GM23338 (cell line): Measurements from ENCODE around the gene NDUFS2. TPM values are rescaled to one million over a fixed set of nuclear protein-coding genes. Genes with fewer than 3 reads are reported as not detected.

Experiments used
- ATAC-seq: fragments of 200-7000 bp; cut with Tn5 transposase; 3 replicates; pipeline ENCODE4 v1.9.1; 2020
- DNase-seq: peaks from one replicate; pipeline ENCODE4 v3.0.0-alpha.2; 2015; ENCODE audit warnings: low spot score
- H2AFZ ChIP-seq: fragments of 200-600 bp; sonication (generic); 2 replicates; pipeline ENCODE4 v1.8.0; 2016; ENCODE audit warnings: antibody characterized with exemption, mild to moderate bottlenecking, moderate library complexity
- H3F3A ChIP-seq: fragments of 200-600 bp; sonication (generic); replicated peaks from 2 replicates; pipeline ENCODE4 v1.8.0; 2017; ENCODE audit warnings: antibody characterized with exemption, mixed run types, low read depth
- H3K27ac ChIP-seq: fragments of 200-600 bp; sonication (generic); 2 replicates; pipeline ENCODE4 v1.6.1; 2016; ENCODE audit warnings: low read depth
- H3K27me3 ChIP-seq: fragments of 200-600 bp; sonication (generic); 2 replicates; pipeline ENCODE4 v1.8.0; 2016; ENCODE audit warnings: mild to moderate bottlenecking, mixed run types, moderate library complexity; ENCODE audit not compliant: insufficient read depth
- H3K36me3 ChIP-seq: fragments of 200-600 bp; sonication (generic); 2 replicates; pipeline ENCODE4 v1.8.0; 2016; ENCODE audit warnings: mild to moderate bottlenecking; ENCODE audit not compliant: insufficient read depth
- H3K4me1 ChIP-seq: fragments of 200-600 bp; sonication (generic); 2 replicates; pipeline ENCODE4 v1.8.0; 2016; ENCODE audit warnings: mild to moderate bottlenecking, moderate library complexity; ENCODE audit not compliant: insufficient read depth
- H3K4me2 ChIP-seq: fragments of 200-600 bp; sonication (generic); 2 replicates; pipeline ENCODE4 v1.7.1; 2017; ENCODE audit warnings: mixed run types
- H3K4me3 ChIP-seq: fragments of 200-600 bp; sonication (generic); 2 replicates; pipeline ENCODE4 v1.6.1; 2016; ENCODE audit warnings: mixed run types
- H3K79me2 ChIP-seq: fragments of 200-600 bp; sonication (generic); replicated peaks from 2 replicates; pipeline ENCODE4 v1.8.0; 2017; ENCODE audit warnings: mild to moderate bottlenecking; ENCODE audit not compliant: insufficient read depth
- H3K9me2 ChIP-seq: fragments of 200-600 bp; sonication (generic); 2 replicates; pipeline ENCODE4 v1.8.0; 2017; ENCODE audit not compliant: insufficient read depth
- H4K20me1 ChIP-seq: fragments of 200-600 bp; sonication (generic); replicated peaks from 2 replicates; pipeline ENCODE4 v1.8.0; 2017; ENCODE audit warnings: mild to moderate bottlenecking; ENCODE audit not compliant: insufficient read depth
- H3K27ac Mint-ChIP-seq: 2 replicates; pipeline ENCODE4 v1.8.0; 2020; ENCODE audit warnings: inconsistent platforms, mild to moderate bottlenecking, moderate library complexity, mixed read lengths
- H3K27me3 Mint-ChIP-seq: 3 replicates; pipeline ENCODE4 v1.8.0; 2022; ENCODE audit warnings: low read depth, mild to moderate bottlenecking, moderate library complexity, mixed read lengths, inconsistent platforms; ENCODE audit not compliant: insufficient read depth, poor library complexity
- H3K36me3 Mint-ChIP-seq: 3 replicates; pipeline ENCODE4 v1.8.0; 2021; ENCODE audit warnings: low read depth, mild to moderate bottlenecking, inconsistent platforms, moderate library complexity, mixed read lengths
- H3K4me1 Mint-ChIP-seq: 3 replicates; pipeline ENCODE4 v1.8.0; 2020; ENCODE audit warnings: mild to moderate bottlenecking, inconsistent platforms, mixed read lengths
- H3K4me3 Mint-ChIP-seq: 3 replicates; pipeline ENCODE4 v1.8.0; 2021; ENCODE audit warnings: moderate library complexity, mild to moderate bottlenecking, inconsistent platforms, mixed read lengths
- H3K9me3 Mint-ChIP-seq: 3 replicates; pipeline ENCODE4 v1.8.0; 2020; ENCODE audit warnings: moderate library complexity, mild to moderate bottlenecking, inconsistent platforms, mixed read lengths
- CREB1 ChIP-seq: fragments of 250-450 bp; sonication (Bioruptor Pico); IDR thresholded peaks from 2 replicates; pipeline ENCODE4 v1.5.0; 2020; ENCODE audit warnings: low read depth, mild to moderate bottlenecking, moderate library complexity
- JUNB ChIP-seq: IDR thresholded peaks from one replicate; pipeline ENCODE4 v1.6.1; 2016; ENCODE audit warnings: antibody characterized with exemption; ENCODE audit not compliant: unreplicated experiment
- ZNF331 ChIP-seq: fragments of 250-450 bp; sonication (Bioruptor Pico); IDR thresholded peaks from 2 replicates; pipeline ENCODE4 v1.5.0; 2020; ENCODE audit warnings: low read depth, mild to moderate bottlenecking, moderate library complexity
- polyA plus RNA-seq: library from polyadenylated mRNA; unstranded; fragments of >200 nt; fragmentation: Nextera tagmentation; extraction: Ambion mirVana; gene quantifications from 2 replicates; pipeline ENCODE4 v1.2.1, GENCODE V29; 2016
- total RNA-seq: library from RNA; depleted of rRNA; stranded (reverse); fragments of >200 nt; shearing (Covaris generic); gene quantifications from 2 replicates; pipeline ENCODE4 v1.2.3, GENCODE V29; 2014
- TF ChIP-seq, protein P1 (sequence below), 2 experiments: fragments of 200-600 bp in 1 of 2; sonication (generic) in 1 of 2; conservative IDR thresholded peaks; 2 replicates each; pipeline versions ENCODE4 v1.5.1 to v1.6.1; 2016 to 2017; ENCODE audit warnings: antibody characterized with exemption in 2 of 2, low read depth in 2 of 2, mild to moderate bottlenecking in 2 of 2, moderate library complexity in 1 of 2
- TF ChIP-seq, protein P2 (sequence below): fragments of 250-450 bp; sonication (Bioruptor Pico); IDR thresholded peaks from 2 replicates; pipeline ENCODE4 v1.5.0; 2020; ENCODE audit warnings: mild to moderate bottlenecking, moderate library complexity
- TF ChIP-seq, protein P3 (sequence below): IDR thresholded peaks from one replicate; pipeline ENCODE4 v1.6.1; 2018; ENCODE audit warnings: antibody characterized with exemption; ENCODE audit not compliant: unreplicated experiment
- TF ChIP-seq, protein P4 (sequence below): IDR thresholded peaks from 2 replicates; pipeline ENCODE4 v1.6.1; 2016; ENCODE audit warnings: antibody characterized with exemption

NDUFS2 gene
- total and polyA plus RNA-seq, 2 experiments from 2014 or later, result 56.7 to 131 TPM

DNA sequence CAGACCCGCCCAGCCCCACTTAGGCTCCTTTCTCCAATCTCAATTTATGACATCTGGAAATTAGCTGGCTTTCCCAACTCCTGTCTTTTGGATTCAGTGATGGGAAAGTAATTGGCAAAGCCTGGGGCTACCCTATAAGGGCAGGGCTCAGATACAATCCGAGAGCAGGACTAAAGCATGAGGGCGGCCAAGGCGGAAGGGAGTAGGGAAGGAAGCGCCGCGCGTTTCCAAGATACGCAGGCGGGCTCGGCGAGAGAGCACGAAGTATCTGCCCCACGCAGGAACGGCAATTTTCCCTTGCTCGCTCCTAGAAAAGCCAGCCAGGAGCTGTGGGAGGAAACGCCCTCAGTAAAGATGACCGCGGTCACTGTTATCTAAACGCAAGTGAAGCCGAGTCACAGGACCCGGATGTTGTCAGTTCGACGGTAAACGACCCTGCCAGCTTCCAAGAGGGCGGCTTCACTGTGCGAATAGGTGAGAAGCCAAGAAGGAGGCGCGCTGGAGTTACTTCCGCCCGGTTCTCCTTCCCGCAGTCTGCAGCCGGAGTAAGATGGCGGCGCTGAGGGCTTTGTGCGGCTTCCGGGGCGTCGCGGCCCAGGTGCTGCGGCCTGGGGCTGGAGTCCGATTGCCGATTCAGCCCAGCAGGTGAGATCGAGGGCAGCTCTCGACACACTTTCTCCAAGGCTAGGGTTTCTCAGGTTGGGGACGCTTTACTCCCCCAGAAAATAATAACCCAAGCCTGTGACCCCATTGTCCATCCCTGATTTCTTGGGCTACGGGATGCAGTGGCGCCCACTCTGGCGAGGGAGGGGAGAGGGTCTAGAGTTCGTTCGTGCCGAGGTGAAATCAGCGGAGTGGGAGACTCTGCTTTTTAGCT lies at the start of gene NDUFS2 (continued):
- TF ChIP-seq, protein P1, sequence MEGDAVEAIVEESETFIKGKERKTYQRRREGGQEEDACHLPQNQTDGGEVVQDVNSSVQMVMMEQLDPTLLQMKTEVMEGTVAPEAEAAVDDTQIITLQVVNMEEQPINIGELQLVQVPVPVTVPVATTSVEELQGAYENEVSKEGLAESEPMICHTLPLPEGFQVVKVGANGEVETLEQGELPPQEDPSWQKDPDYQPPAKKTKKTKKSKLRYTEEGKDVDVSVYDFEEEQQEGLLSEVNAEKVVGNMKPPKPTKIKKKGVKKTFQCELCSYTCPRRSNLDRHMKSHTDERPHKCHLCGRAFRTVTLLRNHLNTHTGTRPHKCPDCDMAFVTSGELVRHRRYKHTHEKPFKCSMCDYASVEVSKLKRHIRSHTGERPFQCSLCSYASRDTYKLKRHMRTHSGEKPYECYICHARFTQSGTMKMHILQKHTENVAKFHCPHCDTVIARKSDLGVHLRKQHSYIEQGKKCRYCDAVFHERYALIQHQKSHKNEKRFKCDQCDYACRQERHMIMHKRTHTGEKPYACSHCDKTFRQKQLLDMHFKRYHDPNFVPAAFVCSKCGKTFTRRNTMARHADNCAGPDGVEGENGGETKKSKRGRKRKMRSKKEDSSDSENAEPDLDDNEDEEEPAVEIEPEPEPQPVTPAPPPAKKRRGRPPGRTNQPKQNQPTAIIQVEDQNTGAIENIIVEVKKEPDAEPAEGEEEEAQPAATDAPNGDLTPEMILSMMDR (conservative IDR thresholded peaks at IDR 0.05; ENCODE audit: low read depth in 2 of 2), result peak; percentile 50 to 52

DNA sequence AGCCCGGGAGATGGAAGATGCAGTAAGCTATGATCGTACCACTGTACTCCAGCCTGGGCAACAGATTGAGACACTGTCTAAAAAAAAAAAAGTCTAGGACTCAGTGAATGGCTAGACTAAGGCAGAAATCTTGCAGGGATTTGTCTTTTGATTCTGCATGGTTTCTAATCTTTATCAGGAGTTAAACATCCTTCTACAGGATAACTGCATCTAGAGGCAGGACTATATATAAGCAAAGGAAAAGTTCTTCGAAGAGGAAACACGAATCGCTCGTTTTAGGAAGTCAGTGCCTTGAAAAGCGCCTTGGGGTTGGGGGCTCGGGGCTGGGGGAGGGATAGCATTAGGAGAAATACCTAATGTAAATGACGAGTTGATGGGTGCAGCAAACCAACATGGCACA lies 49.0 kb upstream of the NDUFS2 start:
- Mint-ChIP-seq H3K27me3 (peaks cover 3% of the 10 kb centered on the region), H3K27ac (no peak overlapping the region; the same call in 1 of the 2 replicates), H3K4me1 (peaks cover 7% of the 10 kb centered on the region; the same call in 2 of the 3 replicates), H3K36me3 (peaks cover 14% of the 10 kb centered on the region), H3K9me3 (no peaks in the 10 kb centered on the region), H3K4me3 (peak overlapping the region; percentile 97)
- no peaks in the 10 kb centered on the region for H3K27me3 ChIP-seq
- H3K4me3 ChIP-seq, result peak overlapping the region; percentile 60
- peaks cover 7% of the 10 kb centered on the region; the same call in 1 of the 2 replicates for H3F3A ChIP-seq
- H3K36me3 ChIP-seq, result no peaks in the 10 kb centered on the region; the same call in 1 of the 2 replicates
- no peaks in the 10 kb centered on the region for H4K20me1 ChIP-seq
- no peaks in the 10 kb centered on the region for H3K9me2 ChIP-seq
- H3K79me2 ChIP-seq, result 0 out of 2 replicates have a peak, but pooled peaks cover 9% of the 10 kb centered on the region
- ATAC-seq (peak; percentile 19), DNase-seq (peak; percentile 36)
- H3K4me2 ChIP-seq, result peak overlapping the region; percentile 76
- H2AFZ ChIP-seq, result peak overlapping the region; percentile 96
- peaks cover 5% of the 10 kb centered on the region for H3K4me1 ChIP-seq
- H3K27ac ChIP-seq, result peak overlapping the region; percentile 97
- TF ChIP-seq, protein P2, sequence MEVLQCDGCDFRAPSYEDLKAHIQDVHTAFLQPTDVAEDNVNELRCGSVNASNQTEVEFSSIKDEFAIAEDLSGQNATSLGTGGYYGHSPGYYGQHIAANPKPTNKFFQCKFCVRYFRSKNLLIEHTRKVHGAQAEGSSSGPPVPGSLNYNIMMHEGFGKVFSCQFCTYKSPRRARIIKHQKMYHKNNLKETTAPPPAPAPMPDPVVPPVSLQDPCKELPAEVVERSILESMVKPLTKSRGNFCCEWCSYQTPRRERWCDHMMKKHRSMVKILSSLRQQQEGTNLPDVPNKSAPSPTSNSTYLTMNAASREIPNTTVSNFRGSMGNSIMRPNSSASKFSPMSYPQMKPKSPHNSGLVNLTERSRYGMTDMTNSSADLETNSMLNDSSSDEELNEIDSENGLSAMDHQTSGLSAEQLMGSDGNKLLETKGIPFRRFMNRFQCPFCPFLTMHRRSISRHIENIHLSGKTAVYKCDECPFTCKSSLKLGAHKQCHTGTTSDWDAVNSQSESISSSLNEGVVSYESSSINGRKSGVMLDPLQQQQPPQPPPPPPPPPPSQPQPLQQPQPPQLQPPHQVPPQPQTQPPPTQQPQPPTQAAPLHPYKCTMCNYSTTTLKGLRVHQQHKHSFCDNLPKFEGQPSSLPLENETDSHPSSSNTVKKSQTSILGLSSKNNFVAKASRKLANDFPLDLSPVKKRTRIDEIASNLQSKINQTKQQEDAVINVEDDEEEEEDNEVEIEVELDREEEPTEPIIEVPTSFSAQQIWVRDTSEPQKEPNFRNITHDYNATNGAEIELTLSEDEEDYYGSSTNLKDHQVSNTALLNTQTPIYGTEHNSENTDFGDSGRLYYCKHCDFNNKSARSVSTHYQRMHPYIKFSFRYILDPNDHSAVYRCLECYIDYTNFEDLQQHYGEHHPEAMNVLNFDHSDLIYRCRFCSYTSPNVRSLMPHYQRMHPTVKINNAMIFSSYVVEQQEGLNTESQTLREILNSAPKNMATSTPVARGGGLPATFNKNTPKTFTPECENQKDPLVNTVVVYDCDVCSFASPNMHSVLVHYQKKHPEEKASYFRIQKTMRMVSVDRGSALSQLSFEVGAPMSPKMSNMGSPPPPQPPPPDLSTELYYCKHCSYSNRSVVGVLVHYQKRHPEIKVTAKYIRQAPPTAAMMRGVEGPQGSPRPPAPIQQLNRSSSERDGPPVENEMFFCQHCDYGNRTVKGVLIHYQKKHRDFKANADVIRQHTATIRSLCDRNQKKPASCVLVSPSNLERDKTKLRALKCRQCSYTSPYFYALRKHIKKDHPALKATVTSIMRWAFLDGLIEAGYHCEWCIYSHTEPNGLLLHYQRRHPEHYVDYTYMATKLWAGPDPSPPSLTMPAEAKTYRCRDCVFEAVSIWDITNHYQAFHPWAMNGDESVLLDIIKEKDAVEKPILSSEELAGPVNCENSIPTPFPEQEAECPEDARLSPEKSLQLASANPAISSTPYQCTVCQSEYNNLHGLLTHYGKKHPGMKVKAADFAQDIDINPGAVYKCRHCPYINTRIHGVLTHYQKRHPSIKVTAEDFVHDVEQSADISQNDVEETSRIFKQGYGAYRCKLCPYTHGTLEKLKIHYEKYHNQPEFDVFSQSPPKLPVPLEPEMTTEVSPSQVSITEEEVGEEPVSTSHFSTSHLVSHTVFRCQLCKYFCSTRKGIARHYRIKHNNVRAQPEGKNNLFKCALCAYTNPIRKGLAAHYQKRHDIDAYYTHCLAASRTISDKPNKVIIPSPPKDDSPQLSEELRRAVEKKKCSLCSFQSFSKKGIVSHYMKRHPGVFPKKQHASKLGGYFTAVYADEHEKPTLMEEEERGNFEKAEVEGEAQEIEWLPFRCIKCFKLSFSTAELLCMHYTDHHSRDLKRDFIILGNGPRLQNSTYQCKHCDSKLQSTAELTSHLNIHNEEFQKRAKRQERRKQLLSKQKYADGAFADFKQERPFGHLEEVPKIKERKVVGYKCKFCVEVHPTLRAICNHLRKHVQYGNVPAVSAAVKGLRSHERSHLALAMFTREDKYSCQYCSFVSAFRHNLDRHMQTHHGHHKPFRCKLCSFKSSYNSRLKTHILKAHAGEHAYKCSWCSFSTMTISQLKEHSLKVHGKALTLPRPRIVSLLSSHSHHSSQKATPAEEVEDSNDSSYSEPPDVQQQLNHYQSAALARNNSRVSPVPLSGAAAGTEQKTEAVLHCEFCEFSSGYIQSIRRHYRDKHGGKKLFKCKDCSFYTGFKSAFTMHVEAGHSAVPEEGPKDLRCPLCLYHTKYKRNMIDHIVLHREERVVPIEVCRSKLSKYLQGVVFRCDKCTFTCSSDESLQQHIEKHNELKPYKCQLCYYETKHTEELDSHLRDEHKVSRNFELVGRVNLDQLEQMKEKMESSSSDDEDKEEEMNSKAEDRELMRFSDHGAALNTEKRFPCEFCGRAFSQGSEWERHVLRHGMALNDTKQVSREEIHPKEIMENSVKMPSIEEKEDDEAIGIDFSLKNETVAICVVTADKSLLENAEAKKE (CRISPR knock-in tag), result no peak
- TF ChIP-seq, protein P3, sequence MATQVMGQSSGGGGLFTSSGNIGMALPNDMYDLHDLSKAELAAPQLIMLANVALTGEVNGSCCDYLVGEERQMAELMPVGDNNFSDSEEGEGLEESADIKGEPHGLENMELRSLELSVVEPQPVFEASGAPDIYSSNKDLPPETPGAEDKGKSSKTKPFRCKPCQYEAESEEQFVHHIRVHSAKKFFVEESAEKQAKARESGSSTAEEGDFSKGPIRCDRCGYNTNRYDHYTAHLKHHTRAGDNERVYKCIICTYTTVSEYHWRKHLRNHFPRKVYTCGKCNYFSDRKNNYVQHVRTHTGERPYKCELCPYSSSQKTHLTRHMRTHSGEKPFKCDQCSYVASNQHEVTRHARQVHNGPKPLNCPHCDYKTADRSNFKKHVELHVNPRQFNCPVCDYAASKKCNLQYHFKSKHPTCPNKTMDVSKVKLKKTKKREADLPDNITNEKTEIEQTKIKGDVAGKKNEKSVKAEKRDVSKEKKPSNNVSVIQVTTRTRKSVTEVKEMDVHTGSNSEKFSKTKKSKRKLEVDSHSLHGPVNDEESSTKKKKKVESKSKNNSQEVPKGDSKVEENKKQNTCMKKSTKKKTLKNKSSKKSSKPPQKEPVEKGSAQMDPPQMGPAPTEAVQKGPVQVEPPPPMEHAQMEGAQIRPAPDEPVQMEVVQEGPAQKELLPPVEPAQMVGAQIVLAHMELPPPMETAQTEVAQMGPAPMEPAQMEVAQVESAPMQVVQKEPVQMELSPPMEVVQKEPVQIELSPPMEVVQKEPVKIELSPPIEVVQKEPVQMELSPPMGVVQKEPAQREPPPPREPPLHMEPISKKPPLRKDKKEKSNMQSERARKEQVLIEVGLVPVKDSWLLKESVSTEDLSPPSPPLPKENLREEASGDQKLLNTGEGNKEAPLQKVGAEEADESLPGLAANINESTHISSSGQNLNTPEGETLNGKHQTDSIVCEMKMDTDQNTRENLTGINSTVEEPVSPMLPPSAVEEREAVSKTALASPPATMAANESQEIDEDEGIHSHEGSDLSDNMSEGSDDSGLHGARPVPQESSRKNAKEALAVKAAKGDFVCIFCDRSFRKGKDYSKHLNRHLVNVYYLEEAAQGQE, result no peak
- TF ChIP-seq CREB1 (CRISPR knock-in tag) (no peak), JUNB (no peak), ZNF331 (CRISPR knock-in tag) (no peak)
- TF ChIP-seq, protein P4, sequence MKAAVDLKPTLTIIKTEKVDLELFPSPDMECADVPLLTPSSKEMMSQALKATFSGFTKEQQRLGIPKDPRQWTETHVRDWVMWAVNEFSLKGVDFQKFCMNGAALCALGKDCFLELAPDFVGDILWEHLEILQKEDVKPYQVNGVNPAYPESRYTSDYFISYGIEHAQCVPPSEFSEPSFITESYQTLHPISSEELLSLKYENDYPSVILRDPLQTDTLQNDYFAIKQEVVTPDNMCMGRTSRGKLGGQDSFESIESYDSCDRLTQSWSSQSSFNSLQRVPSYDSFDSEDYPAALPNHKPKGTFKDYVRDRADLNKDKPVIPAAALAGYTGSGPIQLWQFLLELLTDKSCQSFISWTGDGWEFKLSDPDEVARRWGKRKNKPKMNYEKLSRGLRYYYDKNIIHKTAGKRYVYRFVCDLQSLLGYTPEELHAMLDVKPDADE, result no peak
- TF ChIP-seq, protein P1 (conservative IDR thresholded peaks at IDR 0.05; ENCODE audit: low read depth in 2 of 2), result no peak
